Kidney glomerular epithelial cell (primary cell): ENCODE results near the gene YOD1.

Experiments used
- DNase-seq: peaks from one replicate; lab custom pipeline; 2025; lab: John Stamatoyannopoulos, UW

YOD1 gene

DNA sequence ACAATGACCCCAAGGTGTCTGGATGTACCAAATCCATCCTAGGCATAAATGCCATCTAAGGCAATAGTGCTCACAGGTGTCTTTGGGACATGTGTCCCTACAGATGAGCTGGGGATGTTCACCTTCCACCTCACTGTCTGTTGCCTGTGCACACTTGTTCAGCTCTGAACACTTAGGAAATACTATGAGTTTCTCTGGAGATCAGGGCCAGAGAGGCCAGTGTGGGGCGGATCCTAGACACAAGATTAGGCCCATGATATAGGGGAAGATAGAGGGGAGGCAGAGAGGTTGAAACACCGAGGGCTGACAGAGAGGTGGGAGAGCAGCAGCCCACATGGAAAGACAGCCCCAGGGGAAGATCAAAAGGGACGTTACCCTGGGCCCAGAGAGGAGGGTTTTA lies 44.1 kb downstream of the YOD1 start:
- no peak for DNase-seq

DNA sequence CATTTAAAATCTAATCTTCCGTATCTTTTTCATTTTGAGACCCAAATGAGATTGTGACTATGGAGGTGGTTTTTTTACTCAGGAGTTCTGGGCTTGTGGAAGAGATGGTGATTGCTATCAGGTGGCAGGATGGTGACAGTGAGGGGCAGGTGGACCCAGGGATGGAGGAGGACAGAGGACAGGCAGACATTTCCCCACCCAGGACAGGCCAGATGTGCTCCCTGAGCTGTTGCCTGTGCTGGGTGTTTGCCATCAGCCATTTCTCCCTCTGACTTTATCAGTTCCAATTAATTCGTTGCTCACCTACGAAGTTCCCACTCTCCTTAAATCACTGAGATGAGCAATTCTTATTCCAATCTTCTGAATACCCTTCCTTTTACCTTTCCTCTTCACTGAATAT lies 44.9 kb downstream of the YOD1 start:
- no peak for DNase-seq

DNA sequence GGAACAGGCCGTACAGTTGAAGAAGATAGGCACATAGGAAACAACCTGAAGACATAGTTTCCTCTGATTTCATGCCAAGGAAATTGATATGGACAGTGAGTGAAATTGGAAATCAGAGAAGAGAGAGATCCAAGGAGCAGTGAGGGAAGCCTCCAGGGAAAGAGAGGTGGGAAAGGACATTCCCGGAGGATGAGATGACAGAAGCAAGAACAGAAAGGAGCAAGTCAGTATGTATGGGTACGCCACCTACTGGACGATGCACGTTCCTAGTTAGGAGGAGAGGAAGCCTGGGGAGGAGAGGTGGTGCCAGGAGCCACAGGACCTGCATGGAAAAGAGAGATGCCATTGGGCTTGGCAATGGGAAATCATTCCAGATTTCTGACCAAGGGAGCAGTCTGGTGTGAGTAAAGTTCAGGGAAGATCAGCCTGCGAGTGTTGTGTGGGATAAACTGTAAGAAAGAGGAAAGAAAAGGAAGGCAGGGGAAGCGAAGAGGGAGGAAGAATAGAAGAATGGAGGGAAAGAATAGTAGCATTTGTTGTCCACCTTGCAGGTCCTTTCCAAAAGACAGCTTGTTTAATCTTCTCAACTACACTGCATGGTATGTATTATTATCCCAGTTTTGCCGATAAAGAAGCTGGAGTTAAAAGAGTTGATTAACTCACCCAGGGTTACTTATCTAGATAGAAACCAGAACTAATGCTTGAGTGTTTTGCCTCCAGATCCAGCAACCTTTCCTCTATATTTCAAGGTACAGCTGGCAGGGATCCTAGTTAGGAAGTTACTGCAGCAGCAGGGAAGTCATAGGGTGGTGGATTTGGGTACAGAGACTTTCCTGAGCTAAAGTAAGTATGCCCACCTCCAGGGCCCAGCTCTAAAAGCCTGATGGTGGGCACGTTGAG lies 45.8 kb downstream of the YOD1 start:
- DNase-seq: peak; percentile 75

DNA sequence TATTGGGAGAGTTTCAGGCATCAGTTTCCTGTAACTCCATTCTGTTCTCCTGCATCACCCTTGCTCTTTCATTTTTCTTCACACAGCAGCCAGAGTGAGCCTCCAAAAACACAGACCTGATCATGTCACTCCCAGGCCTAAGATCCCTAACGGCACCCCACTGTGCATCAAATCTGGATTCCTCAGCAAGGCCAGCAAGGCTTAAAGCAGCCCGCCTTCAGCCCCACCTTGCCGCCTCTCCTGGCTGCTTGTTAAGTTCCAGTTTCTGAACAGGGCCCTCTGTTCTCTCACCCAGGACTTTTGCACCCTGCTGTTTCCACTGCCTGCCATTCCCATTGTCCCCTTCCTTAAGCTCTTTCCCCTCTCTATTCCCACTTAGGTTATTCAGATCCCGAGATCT lies 47.8 kb downstream of the YOD1 start:
- no peak for DNase-seq

DNA sequence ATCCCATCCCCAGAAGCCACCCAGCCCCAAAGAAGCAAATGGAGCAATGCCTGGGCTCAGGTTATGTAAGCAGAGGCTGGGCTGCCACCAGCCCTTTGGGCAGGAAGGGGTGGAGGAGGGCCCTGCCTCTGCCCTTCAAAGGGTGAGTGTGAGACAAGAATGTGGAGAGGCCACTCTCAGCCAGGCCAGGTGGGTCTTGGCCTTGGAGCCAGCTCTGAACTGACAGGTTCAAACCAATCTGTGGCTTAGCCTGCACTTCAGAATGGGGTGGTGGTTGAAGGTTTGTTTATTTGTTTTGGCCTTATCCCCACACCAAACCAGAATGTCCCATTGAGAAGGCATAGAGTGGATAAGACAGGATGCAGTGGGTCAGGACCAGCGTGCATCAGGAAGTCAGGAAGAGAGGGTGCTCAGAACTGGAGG lies 48.3 kb downstream of the YOD1 start:
- no peak for DNase-seq

DNA sequence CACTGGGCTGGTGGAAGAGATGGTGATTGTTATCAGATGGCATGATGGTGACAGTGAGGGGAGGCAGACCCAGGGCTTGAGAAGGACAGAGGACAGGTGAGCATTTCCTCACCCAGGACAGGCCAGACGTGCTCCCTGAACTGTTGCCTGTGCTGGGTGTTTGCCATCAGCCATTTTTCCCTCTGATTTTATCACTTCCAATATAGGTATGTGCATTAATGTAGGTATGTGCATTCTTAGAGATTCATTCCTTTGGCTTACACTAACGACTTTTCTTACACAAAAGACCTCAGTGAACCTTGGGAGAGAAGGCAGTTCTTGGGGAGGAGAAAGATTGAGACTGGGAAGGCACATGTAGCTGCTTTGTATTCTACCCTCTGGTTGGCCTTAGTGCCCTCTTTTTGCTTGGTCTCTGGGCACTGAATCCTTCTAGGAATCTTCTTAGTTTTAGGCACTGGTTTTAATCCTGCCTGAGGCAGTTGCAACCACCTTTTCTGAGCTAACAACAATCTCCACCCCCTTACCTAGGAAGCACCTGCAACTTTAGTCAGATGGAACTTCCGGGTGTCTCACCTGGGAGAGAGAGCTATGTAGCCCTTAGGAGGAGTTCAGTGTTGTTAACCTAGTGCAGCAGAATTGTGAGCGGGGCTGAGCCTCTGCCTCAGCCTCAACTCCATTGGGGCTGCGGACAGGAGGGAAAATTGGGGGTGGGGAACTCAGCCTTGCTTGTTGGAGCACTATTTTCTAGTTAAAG lies 49.3 kb downstream of the YOD1 start:
- DNase-seq: no peak

DNA sequence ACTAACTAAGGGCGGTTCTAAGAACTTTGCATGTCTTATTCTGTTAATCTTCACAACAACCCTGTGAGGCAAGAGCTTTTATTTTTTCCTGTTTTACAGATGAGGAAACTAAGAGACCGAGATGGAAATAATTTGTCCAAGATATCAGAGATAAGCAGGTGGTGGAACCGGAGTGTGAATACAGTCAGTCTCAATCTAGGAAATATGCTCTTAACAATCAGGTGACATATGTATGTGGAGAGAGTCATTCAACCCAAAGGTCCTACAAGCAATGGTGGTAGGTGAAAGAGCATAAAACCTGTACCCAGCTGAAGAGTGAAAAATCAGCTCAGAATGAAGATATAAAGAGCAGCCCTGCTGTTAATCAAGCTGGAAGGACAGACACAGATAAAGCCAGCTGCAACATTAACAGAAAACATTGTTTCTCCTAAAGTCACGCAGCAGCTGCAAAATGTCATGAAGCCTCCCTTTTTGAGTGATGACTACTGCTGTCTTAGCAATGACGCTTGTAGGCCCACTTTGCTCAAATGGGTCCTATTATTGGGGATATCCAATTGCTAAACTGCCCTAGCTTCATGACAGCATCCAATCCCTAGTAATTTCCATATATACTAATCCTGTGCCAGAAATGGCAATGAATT lies 50.2 kb downstream of the YOD1 start:
- no peak for DNase-seq

DNA sequence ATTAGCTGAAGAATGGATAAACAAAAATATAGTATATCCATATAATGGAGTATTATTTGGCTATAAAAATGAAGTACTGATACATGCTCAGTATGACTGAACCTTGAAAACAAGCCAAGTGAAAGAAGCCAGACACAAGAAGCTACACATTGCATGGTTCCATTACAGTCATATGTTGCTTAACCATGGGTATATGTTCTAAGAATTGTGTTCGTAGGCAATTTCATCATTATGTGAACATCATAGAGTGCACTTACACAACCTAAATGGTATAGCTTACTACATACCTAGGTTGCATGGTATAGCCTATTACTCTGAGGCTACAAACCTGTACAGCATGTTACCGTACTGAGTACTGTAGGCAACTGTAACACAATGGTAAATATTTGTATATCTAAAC lies 52.2 kb downstream of the YOD1 start:
- no peak for DNase-seq
